Transverse colon (tissue), 4 donors: ENCODE measurements around the gene BACH1.
A peak's percentile ranks its signal among the peaks of the same experiment; 100 is the strongest.

Experiments used
- EP300 ChIP-seq: sonication (generic); formaldehyde crosslinking; IDR thresholded peaks from one replicate; pipeline ENCODE4 v1.6.1; 2017; ENCODE audit warnings: antibody characterized with exemption, low read depth
- POLR2A ChIP-seq: fragments of 450-650 bp; IDR thresholded peaks from one replicate; pipeline ENCODE4 v1.6.1; 2016; ENCODE audit warnings: antibody characterized with exemption, mild to moderate bottlenecking, moderate library complexity
- POLR2AphosphoS5 ChIP-seq, 3 donors: sonication (generic); formaldehyde crosslinking; IDR thresholded peaks; one replicate each; pipeline ENCODE4 v1.6.1; 2016; ENCODE audit warnings: antibody characterized with exemption in 3 of 3
- TF ChIP-seq, protein P1 (sequence below), 5 experiments: fragments of 200-600 bp in 3 of 5; fragments of 450-650 bp in 2 of 5; sonication (generic) in 3 of 5; IDR thresholded peaks; 1 replicate in 2 of 5; 2 replicates in 3 of 5; pipeline ENCODE4 v1.5.1; 2016 to 2017; ENCODE audit warnings: antibody characterized with exemption in 5 of 5, inconsistent platforms in 3 of 5, mild to moderate bottlenecking in 2 of 5, moderate library complexity in 1 of 5

DNA sequence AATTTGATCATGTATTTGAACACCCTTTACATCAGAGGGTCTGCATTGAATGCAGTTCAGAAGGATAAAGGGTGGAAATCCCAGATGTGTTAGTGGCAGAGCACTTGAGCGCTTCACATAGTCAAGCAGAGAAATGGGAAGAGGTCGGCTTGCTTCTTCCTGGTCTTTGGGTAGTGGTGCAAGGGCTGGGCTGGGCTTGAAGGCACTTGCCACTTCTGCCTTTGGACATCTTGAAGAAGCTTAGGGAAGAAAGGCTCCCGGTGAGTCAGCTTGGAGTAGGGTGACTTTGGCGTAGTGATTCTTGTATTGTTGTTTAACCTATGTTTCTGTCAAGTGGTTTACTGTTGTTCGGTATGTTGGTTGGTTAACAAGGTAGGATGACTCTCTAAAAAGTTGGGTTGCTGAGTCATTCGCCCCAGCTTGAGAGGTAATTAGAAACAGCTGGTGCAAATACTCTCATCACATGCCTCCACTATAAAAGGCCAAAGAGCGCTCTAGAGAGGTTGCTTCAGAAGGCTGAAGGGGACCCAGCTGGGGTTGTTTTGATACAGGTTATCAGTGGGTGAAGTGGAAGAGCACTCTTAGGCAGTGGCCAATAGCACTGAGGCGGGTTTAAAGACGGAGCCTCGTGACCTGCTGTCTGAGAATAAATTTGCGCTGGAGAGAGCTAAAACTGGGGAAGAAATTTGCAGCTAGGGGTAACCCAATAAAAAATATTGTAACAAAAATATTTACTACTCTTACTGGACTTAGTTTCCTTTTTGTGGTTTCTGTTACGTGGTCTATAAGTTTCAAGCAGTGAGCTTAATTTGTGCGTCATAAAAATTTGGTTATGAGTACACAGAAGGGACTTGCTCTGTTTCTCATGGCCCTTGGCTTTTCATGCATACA is 1.4 kb downstream of the BACH1 start:
- TF ChIP-seq, protein P1, sequence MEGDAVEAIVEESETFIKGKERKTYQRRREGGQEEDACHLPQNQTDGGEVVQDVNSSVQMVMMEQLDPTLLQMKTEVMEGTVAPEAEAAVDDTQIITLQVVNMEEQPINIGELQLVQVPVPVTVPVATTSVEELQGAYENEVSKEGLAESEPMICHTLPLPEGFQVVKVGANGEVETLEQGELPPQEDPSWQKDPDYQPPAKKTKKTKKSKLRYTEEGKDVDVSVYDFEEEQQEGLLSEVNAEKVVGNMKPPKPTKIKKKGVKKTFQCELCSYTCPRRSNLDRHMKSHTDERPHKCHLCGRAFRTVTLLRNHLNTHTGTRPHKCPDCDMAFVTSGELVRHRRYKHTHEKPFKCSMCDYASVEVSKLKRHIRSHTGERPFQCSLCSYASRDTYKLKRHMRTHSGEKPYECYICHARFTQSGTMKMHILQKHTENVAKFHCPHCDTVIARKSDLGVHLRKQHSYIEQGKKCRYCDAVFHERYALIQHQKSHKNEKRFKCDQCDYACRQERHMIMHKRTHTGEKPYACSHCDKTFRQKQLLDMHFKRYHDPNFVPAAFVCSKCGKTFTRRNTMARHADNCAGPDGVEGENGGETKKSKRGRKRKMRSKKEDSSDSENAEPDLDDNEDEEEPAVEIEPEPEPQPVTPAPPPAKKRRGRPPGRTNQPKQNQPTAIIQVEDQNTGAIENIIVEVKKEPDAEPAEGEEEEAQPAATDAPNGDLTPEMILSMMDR (IDR thresholded peaks at IDR 0.05) = no peak
- TF ChIP-seq EP300 (no peak), POLR2A (peak; percentile 23), POLR2AphosphoS5 (IDR thresholded peaks at IDR 0.05) (peak in 2 of 3 donors; percentile 15 to 42)
